ENCODE measurements around the gene TRAF3.
"Not testable (repeated sequence)": the region's sequence is repeated elsewhere in the genome, so short reads cannot be mapped to it uniquely, and the experiment has no call there.

The TRAF3 gene

DNA sequence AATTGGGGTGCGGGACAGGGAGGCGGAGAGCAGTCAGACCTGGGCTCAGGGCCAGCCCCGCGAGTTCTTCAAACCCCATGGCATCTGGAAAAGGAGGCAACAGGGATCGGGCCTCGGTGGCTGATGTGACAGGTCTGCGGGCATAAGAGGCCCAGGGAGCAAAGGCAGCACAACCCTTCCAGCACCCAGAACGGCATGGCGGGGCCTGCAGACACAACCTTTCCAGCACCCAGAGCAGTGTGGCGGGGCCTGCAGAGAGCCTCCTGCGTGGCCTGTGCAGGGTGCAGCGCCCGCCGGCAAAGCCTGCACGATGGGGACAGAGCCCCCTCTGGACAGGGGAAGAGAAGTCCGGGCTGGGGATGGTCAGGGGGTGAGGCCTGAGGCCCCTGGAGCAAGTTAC lies 26.2 kb upstream of the TRAF3 start:
- in situ Hi-C loops (cut with MboI; ENCODE audit: low sequenced_read_pairs), result no loop called here

DNA sequence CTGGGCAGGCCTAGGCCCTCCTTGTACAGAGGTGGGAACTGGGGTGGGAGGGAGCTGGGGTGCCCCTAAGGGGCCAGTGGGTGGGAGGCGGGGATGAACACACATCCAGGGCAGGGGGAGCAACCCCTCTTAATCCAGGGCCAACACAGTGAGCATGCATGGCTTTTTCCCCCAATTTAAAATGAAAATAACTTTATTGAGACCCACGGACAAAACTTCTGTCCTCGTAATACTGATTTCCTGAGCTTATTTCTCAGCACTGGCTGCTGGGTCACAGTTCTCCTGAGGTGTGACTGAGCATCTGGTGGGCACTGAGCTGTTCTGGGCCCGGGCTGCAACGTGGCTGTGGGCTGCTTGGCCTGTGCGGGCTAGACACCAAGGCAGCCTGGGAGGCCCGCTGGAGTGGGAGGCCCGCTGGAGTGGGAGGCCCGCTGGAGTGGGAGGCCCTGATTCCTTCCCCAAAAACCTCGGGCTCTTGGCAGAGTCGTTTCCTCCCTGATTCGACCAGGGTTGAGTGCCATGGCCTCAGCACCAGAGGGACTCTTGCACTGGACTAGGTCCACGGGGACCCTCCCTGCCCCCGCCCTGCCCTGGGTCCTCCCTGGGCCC lies 24.9 kb upstream of the TRAF3 start:
- in situ Hi-C loops (cut with MboI; ENCODE audit: low sequenced_read_pairs), result no loop called here

DNA sequence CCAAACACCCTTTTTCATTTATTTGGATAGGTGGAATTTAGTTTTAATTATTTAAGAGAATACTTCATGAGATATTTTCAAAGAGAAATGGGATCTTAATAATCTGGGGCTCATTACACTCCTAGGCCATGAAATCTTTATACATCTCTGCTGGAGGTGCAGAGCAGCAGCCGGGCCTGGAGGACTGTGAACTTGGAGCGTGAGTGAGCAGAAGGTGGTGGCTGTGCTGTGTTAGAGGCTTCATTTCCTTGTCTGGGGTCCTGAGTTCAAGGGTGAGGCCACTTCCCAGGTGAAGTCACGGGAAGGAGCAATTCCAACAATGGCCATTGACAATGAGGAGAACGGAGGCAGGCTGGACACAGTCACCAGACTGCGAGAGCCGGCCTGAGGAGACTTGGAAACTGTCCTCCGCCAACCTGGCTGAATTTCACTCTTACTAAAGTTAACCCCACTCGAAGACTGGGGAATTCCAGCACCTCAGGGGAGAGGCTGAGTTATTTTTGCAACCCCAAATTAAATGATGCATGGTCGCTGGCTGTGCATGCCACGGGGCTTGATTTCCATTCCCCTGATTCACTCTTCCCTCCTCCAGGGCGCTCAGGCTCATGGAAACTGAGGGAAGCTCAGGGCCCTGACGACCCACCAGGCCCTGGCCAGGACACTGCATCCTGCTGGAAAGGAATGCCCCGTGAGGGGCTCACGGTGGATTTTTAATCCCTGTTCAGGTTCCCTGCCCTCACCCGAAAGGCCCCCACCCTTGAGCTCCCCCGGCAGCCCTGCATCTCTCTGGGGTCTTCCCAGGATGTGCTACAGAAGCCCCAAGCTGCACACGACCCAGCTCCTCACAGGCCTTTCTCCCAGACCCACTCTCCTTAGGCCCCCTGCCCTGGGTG lies 22.6 kb upstream of the TRAF3 start:
- in situ Hi-C loops (cut with MboI; ENCODE audit: low sequenced_read_pairs), result no loop called here

DNA sequence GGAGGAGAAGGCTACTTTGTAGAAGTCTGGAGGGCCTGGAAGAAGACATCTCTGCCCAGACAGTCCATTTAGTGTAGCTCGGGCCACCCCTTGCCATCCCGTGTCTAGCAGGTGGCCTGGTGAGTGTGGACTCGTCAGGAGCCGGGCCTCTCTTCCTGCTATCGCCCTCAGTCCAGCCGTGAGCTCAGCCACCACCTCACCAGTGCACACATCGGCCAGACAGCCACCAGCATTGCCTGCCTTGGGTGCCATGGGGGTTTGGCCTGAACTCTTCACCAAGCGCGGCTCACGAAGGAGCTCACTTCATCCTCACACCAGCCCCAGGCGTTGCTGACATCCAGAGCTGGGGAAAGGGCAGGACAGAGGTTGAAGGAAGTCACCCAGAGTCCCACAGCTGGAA lies 19.6 kb upstream of the TRAF3 start:
- in situ Hi-C loops (cut with MboI; ENCODE audit: low sequenced_read_pairs), result no loop called here

DNA sequence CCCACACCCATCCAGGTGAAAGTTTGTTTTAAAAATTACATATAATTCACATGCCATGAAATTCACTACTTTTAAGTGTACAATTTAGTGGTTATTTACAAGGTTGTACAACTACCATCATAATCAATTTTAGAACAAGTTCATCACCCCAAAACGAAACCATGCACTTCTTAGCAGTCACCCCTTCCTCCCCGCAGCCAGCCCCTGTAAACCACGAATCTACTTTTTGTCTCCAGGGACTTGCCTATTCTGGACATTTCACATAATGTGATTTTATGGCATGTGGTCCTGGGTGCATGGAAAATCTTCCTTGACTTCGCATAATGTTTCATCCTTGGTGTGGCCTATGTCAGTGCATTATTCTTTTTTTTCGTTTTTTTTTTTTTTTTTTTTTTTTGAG lies 19.2 kb upstream of the TRAF3 start:
- in situ Hi-C loops (cut with MboI; ENCODE audit: low sequenced_read_pairs), result no loop called here

DNA sequence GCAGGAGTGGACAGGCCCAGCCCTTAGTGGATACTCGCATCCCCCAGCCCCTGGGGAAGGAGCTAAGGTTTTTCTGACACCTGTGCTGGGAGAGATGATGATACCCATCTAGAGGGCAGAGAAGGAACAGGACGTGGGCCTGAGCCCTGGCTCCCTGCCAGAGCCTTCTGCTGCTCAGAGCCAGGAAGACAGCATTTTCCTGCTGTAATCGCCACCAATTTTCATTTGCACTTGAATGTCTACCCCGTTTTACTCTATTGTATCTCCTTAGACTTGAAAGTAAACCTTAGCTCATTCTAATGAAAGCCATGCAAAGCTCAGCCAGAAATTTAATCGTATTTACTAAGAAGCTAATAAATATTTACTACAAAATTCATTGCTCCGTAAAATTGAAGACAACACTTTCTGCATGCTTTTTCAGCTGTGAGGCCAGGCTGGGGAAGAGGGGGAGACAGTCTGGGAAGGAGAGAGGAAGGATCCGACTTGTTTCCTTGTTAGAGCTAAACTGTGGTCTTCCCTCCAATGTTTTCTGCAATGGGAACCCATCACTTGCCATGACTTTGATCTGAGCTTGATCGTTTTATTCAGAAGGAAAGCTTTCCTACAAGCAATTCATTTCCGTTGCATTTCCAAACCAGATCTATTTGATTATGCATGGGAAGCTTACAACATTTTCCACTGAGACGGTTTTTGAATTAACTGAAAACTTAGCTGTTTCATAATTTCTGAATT lies 17.6 kb upstream of the TRAF3 start:
- in situ Hi-C loops (cut with MboI; ENCODE audit: low sequenced_read_pairs), result no loop called here

DNA sequence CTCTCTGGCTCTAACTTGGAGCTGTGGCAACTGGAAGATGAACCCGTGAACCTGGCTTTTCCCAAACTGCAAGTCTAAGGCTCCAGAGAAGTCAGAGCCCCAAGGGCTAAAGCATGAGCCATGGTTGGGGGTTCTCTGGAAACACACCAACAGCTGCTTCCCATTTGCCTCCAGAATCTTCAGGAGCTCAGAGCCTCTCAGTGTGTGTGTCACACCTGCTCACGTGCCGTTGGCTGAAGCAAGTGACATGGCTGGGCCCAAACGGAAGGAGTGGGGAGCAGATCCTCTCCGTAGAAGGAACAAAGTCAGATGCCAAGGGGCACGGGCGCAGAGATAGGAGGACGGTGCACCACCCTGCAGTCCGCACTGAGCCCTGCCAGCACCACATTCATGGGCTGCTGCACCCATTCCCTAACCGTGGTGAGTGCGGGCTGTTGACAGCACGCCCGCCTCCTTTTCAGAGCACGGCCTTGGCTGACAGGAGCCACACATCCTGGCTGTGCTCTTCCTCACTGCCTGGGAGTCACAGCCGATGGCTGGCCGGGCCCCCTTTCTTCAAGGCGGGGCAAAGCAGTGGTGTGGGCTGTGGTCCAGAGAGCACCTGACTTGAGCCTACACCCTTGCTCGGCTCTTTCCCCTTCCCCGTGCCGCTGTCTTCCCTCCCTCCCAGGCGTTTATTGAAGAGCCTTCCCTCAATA lies 16.6 kb upstream of the TRAF3 start:
- in situ Hi-C loops (cut with MboI; ENCODE audit: low sequenced_read_pairs), result no loop called here

DNA sequence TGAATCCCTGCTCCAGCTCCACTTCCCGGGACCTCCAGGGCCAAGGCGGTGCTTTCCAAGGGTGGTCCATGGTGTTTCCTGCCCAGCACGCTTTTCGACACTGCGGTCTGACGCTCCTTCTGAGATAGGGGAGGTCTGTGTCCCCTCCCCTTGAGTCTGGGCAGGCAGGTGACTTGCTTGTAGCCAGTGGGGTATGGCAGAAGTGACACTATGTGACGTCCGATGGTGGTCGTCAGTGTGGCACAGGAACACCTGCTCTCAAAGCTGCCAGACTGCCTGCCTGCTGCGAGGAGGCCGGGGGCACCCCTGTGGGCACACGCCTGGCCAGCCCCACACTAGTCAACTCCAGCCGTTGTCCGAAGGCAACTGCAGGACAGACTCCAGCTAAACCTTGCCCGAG lies 16.0 kb upstream of the TRAF3 start:
- in situ Hi-C loops (cut with MboI; ENCODE audit: low sequenced_read_pairs), result no loop called here

DNA sequence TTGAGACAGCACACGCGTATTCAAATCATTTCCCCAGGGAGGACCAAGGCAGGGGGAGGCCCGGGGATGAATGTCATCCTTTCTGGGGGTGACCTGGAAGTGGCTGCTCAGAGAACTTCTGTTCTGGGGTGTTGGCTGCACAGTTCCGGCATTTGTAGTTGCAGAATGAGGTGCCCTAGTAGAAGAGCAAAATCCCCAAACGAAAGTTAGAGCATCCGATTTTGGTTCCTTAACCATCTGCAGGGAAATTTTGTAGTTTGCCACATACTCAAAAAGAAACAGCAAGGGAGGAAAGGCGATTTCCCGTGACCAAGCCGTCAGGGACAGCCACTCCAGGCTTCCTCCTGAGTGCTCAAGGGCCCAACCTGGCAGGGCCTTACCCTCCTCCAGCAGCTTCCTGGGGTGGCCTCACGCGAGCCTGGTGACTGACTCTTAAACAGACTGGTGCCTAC lies 13.0 kb upstream of the TRAF3 start:
- in situ Hi-C loops (cut with MboI; ENCODE audit: low sequenced_read_pairs), result no loop called here

DNA sequence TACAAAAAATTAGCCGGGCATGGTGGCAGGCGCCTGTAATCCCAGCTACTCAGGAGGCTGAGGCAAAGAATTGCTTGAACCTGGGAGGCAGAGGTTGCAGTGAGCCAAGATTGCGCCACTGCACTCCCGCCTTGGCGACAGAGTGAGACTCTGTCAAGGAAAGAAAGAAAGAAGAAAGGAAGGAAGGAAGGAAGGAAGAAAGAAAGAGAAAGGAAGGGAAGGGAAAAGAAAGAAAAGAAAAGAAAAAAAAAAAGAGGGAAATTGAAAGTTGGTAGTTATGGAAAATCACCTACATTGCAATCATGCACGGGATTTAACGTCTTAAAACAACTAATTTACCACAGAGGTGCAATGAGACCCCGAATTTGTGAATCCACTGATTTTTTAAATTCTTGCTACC lies 11.5 kb upstream of the TRAF3 start:
- in situ Hi-C loops (cut with MboI; ENCODE audit: low sequenced_read_pairs), result not testable (repeated sequence)

DNA sequence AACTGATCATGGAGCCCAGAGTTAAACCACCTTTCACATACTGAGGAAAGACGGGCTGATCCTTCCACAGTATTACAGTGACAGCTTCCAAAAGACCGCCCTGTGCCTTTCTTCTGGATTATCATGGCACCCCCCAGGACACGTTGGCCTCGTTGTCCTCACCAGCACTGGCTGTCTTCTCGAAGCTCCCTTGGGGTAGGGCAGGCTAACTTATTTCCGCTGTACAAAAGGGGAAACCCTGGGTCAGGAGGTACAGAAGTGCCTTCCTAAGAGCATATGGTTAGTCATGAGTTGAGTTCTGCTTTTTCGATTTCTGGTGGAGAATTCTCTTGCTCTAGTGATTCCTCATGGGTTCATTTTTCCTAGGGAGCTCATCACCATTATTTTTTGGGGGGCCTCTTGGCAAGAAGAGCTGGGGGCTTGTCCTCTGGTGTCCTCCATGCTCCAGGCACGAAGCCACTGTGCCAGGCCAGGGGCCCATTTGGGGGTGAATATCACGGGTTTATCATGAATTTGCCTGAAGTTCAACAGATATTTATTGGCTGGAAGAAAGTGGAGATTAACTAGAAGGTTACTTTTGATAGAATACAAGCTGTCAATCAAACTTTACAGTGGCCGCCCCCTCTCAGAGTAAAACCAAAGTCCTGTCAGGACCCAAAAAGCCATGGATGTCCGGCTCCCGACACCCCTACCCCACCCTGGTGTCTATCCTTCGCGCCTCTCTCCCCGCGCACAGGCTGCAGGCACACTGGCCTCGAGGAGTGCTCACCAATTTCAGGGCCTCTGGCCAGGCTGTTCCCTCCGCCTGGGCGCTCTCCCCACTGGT lies 8.8 kb upstream of the TRAF3 start:
- in situ Hi-C loops (cut with MboI; ENCODE audit: low sequenced_read_pairs), result no loop called here

DNA sequence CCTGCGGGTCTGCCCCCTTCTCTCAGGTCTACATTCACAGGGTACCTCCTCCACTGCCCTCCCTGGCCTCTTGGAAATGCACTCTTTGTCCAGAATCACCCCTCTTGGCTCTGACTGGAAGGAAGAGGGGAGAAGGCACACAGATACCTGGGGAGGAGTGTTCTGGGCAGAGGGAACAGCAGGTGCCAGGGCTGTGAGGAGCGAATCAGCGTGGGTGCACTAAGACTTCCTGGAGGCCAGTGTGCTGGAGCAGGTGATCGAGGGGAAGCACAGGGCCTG lies 8.3 kb upstream of the TRAF3 start:
- in situ Hi-C loops (cut with MboI; ENCODE audit: low sequenced_read_pairs), result no loop called here

DNA sequence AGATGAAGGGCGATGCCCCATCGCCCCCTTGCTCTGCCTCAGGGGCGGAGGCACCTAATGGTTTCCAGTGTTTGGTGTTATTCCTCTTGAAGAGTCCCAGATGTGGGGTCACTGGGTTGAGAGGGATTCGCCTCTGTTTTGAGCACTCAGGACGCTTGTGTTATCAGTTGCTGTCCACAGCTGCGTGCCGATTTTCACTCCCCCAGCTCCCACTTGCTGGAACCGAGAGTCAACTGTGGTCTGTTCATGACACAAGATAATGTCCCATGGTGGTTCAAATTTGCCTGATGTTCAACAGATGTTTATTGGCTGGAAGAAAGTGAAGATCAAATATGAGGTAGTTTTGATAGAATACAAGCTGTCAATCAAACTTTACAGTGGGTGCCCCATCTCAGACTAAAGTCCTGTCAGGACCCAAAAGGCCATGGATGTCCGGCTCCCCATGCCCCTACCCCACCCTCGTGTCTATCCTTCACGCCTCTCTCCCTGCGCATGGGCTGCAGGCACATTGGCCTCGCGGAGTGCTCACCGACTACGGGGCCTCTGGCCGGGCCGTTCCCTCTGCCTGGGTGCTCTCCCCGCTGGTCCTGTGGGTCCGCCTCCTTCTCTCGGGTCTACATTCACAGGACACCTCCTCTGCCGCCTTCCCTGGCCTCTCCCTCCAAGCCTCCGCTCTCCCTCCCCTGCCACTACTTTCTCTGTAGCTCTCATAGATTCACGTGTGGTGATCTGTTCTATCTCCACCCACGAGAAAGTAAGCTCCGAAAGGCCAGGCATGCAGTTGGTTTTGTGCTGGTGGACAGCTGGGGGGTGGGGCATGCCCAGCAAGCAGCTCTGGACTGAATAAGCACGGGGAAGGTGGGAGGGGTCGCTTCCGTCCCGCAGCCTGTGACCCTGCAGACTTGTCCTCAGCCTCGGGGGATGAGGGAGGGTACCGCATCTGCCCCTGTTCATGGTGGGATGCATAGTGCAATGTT lies 6.8 kb upstream of the TRAF3 start:
- in situ Hi-C loops (cut with MboI; ENCODE audit: low sequenced_read_pairs), result no loop called here

DNA sequence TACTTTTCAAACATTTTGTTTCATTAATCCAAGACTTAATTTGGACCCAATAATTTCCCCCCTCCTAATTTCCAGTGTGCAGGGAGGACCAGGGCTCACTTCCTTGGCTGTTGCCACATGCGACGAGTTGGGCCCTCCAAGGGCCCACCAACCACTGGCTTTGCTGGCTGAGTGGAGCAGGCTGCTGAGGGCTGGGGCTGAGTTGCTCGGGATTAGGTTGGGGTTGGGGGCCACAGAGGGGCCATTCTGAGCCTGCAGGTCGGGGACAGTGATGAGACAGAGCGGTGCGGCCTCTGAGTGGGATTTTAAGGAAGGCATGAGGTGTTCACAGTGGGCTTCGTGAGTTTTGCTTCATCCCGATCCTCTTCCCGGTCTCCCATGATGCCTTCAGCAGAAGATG lies 6.1 kb upstream of the TRAF3 start:
- in situ Hi-C loops (cut with MboI; ENCODE audit: low sequenced_read_pairs), result no loop called here

DNA sequence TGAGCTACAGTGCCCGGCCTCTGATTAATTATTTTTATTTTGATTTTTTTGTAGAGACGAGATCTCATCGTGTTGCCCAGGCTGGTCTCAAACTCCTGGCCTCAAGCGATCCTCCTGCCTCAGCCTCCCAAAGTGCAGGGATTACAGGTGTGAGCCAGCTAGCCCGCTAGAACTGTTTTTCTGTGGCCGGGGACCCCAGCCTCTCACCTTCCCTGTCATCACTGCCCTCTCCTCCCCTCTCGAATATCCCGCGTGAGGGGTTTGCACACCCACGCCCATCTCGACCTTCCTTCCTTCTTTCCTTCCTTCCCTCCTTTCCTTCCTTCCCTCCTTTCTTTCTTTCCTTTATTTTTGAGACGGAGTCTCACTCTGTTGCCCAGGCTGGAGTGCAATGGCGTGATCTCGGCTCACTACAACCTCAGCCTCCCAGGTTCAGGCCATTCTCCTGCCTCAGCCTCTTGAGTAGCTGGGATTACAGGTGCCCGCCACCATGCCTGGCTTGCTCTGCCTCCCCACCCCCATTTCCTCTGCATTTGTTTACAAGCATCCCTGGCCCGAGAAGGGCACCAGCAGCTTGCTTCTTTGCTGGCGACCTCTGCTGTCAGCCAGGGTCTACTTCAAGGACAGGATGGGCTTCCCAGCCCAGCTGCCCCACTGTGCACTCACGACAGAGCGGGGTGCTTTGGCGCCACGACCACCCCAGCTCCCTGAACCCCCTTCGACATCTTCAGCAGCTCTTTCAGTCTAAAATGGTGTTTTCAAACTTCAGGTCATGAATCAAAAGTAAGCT lies 4.3 kb upstream of the TRAF3 start:
- in situ Hi-C loops (cut with MboI; ENCODE audit: low sequenced_read_pairs), result no loop called here

DNA sequence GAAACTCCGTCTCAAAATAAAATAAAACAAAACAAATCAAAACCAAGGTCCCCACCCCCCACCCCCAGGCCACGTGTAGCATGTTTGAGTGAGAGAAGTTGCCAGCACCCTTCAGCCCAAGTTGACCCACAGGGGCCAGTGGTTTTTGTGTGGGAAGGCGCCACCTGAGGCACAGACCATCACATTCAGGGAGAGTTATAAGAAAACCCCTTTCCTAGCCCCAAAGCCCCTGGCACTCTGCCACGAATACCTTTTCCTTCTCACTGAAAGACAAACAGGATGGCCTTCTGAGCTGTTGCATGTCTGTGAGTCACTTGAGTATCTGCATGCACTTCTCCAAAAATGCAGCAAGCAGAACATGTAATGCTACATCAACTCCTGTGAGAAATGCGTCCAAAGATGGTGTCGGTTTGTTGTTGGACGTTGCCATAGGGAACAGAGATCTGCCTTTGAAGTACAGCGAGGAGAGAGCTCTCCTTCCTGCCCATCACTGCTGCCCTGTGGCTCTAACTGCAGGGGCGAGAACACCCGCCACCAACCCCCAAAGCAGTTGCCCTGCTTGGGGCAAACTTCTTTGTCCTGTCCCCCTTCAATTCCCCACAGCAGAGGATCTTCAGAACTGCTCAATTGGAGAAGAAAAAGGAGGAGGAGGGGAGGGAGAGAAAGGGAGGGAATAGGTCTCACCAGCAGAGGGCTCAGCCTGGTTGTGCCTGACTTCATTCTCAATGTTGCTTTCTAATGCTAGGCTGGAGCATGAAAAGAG lies 2.7 kb upstream of the TRAF3 start:
- in situ Hi-C loops (cut with MboI; ENCODE audit: low sequenced_read_pairs), result no loop called here

DNA sequence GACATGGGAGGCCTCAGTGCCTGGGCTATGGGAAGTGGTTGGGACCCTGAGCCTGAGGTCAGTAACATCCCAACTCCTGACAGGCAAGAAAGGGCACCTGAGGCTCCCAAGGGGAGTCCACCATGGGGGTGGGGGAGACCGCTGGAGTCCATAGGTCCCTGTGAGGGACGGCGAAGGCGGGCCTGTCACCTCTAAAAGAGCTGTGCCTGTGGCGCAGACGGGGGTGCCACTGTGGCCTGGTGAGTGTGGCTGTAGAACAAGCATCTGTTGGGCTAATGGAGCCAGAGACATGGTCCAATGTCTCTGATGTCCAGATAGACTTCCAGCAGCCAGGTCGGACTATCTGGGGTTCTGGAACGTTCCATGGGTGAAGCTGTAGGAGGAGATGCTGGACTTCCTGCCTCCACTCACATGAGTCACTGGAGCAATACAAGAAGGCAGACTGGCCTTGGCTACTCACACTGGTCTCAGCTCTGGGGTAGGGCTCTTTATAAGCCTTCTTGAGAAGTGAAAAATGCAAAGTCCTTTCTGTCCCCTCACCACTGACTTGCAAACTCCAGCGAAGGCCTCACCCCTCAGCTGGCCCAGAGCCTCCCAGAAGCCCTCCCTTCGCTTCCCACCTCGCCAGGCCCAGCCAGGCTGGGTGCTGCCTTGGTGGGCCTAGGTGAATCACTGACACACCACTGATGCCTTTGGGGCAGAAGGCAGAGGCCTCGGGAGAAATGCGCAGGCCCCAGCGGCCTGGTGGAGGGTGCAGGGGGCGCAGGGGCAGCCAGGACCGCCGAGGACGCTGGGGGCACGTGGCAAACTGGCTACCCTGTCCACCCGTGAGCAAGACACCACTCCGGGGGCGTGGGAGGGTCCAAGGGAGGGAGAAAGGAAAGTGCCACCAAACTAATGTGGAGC lies 1.1 kb upstream of the TRAF3 start:
- in situ Hi-C loops (cut with MboI; ENCODE audit: low sequenced_read_pairs), result no loop called here

Measured in HL-60/S4 (cell line).